ENCODE data around the gene ABCB11.
"Not testable (repeated sequence)": the region's sequence is repeated elsewhere in the genome, so short reads cannot be mapped to it uniquely, and the experiment has no call there.

Gene ABCB11

DNA sequence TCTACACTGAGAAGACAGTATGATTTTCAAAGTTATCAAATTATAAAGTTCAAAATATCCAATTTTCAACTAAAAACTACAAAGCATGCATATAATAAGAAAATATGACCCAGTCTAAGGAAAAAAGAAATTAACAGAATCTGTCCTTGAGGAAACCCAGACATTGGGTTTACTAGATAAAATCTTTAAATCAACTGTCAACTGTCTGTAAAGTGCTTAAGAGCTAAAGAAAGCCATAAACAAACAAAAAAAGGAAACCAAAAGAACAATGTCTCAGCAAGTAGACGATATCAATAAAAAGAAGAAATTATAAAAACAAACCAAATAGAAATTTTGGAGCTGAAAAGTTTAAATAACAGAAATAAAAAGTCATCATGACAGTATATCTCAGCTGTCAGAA lies 10.5 kb upstream of the ABCB11 start:
- no peak for FAIRE-seq

DNA sequence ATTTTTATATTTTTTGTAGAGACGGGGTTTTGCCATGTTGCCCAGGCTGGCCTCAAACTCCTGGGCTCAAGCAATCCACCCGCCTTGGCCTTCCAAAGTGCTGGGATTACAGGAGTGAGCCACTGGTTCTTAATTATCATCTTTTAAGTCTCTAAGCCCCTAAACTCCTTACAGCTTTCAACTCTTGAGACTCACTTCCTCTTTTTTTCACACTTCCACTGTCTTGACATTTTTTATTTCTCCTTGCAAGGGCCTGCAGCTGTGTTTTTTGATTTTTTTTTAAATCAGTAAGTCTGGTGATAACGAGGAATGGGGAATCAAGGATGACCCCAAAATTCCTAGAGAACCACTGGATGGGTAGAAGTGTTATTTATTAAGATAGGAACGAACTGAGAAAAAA lies 8.6 kb upstream of the ABCB11 start:
- FAIRE-seq, result no peak

DNA sequence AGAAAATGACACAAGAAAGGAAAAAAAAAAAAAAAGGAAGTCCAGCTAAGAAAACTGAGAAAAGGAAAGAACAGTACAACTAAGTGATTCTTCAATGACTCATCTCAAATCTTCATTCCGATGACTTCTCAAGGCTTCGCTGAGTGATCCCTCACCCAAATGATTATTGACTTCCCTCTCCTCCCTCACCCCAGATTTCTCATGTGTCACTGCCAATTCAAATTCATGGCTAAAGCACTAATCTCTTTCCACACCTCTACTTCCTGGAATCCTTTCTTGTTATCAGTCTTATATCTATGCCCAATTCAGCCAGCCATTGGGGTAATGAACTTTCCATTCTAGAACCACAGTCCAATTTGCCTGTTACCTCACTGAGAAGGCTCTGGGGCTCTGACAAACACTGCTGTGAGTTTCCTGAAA lies 7.2 kb upstream of the ABCB11 start:
- no peak for FAIRE-seq

DNA sequence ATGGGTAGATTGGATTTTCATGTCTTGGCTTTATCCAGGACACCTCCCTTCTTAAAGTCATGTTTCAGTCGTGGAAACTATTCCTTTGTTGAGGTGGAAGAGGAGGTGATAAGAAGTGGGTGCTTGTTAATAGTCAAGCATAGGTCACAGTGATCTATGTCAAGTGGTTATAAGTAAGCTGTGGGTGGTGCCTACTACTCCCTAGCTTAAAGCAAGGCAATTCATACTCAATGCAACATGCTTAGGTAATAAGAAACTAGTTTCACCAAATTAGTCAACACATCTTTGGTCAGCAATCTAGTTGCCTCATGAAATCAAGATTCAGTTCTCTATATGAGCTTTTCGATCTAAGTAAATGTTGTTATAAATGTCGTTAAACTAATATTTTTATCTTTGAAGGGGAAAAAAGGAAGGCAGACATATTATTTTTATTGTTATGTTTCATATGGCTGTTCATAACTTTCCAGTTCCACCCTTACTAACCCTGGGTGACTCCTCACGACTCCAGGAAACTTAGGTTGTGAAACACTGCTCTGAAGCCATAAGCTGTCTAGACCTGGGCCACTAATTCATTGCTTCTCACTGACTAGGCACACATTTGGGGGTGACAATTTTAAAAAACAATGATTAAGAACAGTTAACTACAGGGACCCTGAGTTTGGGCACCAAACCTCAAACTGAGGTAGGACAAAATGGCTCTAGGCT lies 5.8 kb upstream of the ABCB11 start:
- no peak for FAIRE-seq

DNA sequence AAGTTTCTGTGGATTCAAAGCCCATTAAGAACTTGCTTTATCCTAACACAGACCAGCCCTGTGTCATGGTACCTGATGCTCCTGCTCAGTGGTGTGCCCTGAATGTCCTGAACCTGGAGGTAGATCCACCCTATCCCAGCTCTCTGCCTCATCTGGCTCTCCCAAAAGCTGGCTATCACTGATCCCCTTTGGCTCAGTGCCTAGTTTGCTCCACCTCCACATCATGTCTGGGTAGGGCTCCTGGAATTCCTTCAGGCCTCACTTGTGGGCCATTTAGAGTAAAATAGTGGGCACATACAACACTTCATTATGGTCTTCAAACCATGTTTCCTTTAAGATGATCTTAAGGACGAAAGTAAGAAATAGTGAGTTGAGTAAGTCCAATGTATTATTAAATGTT lies 4.8 kb upstream of the ABCB11 start:
- no peak for FAIRE-seq

DNA sequence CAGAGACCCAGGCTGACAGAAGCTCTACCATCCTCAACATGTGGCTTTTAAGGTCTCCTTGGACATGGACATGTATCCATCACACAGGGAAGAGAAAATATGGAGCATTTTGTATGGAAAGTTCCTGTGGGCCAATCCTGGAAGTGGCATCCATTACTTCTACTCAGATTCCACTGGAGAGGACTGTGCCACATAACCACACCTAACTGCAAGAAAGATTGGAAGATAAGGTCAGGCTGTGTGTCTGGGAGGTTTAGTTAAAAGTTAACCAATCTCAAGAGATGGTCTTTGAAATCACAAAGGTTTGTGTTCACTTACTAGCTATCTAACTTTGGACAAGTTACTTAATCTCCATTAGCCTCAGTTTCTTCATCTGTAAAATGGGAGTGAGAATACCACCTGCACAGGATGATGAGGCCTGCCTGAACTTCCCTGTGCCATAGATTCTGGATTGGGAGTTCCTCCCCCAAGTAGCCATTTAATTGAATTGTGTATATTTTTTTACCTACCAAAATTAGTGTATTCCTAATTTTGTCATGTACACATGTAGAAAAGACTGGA lies 3.9 kb upstream of the ABCB11 start:
- FAIRE-seq, result no peak

DNA sequence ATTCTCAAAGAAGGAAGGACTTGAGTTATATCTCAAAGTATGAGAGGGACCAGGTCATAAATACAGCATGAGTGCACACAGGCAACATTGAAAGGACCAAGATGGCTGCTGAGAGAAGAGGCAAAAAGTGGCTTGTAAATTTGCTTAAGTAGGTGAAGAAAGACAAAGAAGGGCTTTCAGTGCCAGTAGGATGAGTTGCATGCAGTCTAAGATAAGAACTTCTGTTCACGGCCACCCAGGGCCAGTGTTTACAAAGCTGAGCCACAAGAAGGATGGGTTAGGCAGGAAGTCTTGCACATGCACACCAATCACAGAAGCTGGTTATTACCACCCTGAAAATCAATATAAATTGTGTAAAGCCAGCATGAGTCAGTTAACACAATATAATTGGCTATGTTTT lies 3.1 kb upstream of the ABCB11 start:
- FAIRE-seq, result no peak

DNA sequence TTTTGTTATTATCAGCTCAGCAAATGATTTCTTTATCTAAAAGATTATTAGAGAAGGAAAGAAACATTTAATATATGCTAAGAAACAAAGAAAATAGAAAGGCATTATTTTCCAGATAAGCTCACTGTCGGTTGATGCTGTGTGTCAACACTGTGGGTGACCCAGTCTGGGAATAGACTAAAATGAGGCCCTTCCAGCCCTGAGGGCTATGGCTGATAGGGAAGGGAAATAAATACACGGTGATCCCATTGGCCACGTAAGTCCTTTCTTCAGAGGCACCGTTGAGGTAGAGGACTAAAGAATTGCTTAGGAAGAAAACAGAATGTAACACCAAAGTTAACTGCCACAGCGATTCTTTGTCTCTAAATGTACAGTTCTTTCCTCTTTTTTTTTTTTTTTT lies 1.8 kb downstream of the ABCB11 start:
- FAIRE-seq, result no peak

DNA sequence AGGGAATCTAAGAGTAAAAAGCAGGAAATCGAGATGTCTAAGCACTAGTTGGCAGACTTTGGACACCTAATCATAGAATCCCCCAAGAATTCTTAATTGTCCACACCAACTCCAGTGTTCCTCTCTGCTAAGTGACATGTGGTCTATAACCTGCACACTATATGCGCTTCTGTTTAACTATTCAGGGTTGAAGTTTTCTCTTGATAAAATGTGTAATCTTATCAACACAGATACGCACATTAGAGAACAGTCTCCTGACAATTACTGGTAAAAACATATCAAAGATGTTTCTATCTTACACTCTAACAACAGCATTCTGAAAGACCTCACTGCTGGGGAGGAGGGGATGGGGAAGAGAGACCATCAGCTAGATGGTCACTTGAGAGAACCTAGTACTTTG lies 3.9 kb downstream of the ABCB11 start:
- no peak for FAIRE-seq

DNA sequence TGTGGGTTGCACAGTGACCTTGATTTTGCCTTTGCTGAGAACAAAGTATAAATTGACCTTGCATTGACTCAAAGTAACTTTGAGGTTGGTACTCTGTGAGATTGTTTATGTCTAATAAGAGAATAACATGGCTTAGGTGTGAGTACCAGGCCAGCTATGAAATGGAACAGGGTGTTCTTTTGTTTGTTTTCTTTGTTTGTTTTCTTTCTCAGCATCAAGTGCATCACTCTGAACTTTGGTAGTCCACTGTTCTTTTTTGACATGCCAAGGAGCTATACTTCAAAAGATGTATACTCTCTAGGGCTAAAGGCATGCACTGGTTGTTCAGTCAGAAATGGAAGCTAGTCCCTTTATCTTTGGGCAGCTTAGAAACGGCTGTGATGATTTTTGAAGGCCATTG lies 5.1 kb downstream of the ABCB11 start:
- FAIRE-seq, result no peak

DNA sequence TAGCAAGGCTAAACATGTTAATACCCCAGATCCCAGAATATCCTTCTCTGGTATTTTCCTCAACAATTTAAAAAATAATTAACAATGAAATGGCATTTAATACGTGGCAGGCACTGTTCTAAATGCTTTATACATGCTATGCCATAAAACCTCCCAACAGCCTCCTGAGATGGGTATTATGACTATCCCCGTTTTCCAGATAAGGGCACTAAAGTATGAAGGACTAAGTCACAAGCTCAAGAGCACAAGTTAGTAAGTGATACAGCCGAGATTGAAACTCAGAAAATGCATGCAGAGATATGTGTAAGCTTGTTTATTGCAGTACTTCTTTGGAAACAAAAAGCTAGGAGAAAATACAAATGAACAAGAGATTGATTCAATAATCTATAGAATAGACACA lies 8.0 kb downstream of the ABCB11 start:
- FAIRE-seq, result no peak

DNA sequence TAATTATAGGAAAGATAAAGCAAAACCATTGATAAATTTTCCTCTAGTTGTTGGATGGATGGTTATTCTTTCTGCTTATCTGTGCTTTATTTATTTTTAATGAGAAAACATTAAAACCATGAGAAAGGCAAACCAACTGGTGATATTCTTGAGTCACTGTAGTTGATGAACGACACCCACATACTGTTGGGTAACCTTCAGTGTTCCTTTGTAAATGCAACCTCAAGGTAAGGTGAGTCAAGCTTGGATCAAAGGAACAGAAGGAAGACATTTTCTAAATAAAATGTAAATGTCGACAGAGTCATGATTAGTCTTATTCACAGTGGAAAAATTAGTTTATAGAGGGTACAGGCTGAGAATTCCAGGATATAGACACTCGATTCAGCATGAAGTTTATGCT lies 12.7 kb downstream of the ABCB11 start:
- no peak for FAIRE-seq

DNA sequence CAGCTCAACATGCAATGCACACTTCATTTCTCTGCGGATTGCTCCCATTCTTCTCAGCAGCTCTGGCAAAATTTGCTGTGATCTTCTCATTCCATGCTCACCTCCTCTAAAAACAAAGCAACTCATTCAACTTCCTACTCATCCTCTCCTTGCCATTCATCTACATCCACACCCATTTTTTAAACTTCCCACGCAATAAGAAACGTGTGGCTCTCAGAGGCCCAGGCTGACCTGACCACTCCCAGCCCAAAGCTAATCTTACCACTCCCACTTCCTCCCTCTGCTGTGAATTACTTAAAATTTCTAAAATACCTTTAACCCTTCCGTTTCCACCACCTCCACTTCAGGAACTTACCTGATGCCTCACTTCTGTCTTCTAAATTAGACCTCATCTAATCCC lies 15.2 kb downstream of the ABCB11 start:
- no peak for FAIRE-seq

DNA sequence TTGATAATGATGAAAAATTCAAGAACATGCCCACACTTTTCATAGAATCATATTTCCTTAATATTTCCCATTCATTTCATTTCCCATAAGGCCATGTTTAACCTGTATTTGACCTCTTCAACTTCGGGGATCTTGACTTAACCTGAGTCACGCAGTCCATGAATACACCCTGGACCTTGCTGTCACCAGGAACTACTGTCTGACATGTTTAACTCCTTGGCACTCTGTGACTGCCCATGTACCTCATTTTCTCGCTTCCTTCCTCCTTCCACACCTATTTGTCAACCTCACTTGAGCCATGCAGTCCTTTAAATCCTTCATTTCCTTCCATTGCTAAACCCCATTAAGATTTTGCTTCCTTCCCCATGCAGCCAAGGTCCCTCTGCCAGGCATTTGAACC lies 16.3 kb downstream of the ABCB11 start:
- FAIRE-seq, result no peak

DNA sequence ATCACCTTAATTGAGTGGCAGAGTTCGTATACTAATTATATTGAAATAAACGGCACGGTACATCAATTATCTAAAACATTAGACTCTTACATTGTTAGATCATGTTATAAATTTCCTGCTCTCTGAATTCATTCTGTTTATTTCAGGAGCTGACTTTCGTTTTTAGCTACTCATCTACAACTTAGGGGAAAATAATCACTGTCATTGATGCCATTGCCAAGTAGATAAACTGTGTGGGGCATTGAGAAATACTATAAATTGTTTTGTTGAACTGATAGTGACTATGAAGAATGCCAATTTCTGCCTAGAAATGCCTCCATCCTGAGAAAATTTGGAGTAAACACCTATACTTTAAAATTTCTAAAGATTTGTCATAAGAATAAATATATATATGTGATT lies 17.5 kb downstream of the ABCB11 start:
- FAIRE-seq, result no peak

DNA sequence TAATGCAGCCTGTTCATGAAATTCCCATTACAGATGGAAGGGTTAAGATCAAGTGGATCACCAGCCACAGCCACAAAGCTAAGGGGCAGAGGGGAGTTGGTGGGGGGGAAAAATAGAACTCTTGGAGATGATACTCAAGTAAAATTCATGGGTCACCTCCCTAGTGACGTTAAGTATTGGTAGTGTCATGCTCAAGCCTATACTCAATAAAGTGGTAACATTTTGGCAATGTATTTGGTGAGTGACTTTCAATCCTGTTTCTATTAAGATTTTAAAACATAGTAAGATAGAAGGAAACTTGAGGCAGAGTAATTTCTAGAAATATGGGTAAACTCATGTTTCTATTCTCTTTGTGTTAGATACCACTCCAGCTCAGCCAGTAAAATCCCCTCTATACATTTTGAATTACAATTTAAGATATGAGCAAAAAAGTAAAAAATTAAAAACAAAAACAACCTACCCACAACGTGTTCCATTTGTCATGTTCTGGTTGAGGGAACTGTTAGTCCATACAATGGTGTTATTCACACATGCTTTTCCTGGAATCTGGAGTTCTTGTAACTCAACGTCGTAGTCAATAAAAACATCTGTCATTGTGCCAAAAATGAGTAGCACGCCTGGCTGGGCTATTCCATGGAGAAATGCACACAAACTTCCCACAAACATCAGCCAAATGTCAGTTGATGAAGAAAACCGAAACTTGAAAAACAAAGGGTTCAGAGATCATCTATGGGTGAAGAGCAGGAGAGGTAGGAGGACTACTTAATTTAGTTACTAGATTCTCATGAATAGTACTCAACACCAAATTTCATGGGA lies 18.1 kb downstream of the ABCB11 start:
- FAIRE-seq, result no peak

DNA sequence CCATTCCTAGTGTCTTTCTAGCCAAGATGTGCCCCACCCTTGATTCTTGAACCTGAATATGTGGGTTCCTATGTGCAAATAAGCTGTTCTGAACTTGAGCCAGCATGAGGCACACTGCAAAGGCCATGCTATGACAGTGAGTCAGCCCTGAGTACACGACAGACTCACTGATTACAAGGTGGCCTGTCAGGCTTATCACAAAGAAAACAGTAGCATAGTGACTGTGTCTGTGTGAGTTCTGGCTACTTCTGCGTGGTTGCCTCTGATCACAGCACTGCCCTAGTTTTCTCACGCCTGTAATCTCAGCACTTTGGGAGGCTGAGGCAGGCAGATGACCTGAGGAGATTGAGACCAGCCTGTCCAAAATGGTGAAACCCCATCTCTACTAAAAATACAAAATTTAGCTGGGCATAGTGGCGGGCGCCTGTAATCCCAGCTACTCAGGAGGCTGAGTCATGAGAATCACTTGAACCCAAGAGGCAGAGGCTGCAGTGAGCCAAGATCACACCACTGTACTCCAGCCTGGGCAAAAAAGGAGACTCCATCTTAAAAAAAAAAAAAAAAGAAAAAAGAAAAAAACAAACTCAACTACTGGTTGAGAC lies 18.8 kb downstream of the ABCB11 start:
- FAIRE-seq, result not testable (repeated sequence)

DNA sequence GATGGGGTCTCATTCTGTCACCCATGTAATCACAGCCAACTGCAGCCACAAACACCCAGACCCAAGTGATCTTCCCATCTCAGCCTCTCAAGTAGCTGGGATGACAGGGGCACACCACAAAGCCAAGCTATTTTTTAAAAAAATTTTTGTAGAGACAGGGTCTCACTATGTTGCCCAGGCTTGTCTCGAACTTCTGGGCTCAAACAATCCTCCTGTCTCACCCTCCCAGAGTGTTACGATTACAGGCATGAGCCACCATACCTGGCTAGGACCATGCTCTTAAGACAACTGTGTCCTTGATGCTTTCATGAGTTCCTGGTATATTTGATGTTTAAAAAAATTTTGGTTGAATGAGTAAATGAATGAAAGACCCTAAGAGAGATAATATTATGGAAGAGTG lies 19.4 kb downstream of the ABCB11 start:
- no peak for FAIRE-seq

DNA sequence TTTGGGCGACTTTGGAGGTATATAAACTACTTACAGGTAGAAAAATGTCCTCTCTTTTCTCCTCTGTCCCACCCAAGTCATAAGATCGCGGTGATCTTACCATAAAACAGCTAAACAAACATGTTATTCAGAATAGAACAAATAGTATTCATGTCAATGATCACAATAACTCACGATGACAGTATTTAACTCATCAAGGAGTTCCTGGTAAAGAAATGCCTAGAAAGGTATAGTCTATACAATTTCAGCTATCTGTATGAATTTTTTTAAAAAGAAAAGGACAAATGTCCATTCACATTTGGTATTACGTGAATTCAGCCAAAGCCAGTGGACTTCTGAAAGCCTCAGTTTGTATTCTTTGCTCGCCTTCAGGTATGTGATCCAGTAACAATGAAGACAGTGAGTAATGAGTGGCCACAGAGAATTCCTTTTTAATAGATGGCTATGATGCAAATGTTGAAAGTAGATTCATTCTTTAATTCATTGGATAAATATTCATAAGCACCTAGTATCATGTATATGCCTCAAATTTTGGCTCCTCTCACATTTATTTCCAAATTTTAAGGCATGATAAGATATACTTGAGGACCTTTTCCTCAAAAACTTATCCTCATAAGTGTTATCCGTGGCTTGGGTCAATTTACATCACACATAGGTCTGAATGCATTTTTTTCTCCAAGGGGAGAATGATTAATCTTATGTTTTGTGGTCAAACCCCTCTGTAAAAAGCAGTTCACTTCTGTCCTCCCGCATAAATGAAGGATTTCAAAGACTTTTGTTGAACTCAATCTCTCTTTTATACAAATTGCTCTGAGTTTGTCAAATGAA lies 20.3 kb downstream of the ABCB11 start:
- no peak for FAIRE-seq

DNA sequence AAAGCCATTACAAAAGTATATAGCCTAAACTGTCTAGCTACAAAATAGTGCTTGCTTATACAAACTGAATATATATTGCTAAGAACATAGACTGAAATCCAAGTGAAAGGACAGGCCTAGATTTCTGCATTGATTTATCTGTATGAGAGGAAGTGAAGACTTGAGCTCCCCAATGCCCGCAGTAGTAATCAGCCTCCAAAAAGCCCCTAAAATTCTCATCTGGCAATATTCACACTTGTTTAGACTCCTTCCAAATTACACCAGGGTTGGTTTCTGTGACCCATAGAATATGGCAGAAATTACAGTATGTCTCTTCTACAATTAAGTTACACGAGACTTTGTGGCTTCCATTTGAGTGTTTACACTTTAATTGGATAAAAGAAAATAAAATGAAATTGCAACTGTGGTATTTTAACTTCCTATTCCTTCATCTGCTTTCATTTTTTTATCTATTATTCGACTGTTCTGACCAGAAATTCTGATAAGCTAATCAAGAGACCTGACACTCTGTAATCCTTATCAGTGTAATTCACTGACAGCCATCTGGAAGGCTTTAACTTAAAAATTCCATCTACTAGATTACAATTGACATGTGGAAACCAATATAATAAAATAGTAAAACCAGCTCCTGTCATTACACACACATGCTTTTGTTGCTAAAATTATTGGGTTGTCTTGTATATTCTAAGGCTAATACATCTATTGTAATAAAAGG lies 21.1 kb downstream of the ABCB11 start:
- FAIRE-seq, result no peak

DNA sequence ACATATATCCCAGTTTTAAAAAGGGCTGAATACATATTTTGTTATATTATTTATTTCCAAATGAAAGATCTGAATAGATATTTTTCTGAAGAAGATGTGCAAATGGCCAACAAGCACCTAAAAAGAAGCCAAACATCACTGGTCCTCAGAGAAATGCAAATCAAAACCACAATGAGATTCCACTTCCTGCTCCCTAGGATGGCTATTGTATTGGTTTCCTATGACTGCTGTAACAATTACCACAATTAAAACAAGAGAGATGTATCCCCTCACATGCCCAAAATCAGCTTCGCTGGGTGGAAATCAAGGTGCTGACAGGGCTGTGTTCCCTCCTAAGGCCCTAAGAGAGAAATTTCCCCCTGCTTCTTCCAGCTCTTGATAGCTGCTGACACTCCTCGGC lies 23.2 kb downstream of the ABCB11 start:
- FAIRE-seq, result no peak

DNA sequence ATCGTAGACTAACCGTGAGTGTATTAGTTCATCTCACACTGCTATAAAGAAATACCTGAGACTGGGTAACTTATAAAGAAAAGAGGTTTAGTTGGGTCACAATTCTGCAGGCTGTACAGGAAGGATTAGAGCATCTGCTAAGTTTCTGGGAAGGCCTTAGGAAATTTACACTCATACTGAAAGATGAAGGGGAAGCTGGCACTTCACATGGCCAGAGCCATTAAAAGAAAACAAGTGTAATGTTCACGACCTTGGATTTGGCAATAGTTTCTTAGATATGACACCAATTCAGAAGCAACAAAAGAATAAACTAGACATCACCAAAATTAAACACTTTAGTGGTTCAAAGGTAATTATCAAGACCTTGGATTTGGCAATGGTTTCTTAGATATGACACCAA lies 23.8 kb downstream of the ABCB11 start:
- FAIRE-seq, result no peak

Measured in G401.6 (cell line).